Activated T-cell treated with anti-CD3 and anti-CD28 coated beads for 24 hours (primary cell): ENCODE measurements around the gene DOC2A.
"Not testable (repeated sequence)": the region's sequence is repeated elsewhere in the genome, so short reads cannot be mapped to it uniquely, and the experiment has no call there.

Source experiments
- DNase-seq: peaks from one replicate; pipeline ENCODE4 v3.0.0-alpha.2; 2020; ENCODE audit warnings: low read depth

The DOC2A gene

DNA sequence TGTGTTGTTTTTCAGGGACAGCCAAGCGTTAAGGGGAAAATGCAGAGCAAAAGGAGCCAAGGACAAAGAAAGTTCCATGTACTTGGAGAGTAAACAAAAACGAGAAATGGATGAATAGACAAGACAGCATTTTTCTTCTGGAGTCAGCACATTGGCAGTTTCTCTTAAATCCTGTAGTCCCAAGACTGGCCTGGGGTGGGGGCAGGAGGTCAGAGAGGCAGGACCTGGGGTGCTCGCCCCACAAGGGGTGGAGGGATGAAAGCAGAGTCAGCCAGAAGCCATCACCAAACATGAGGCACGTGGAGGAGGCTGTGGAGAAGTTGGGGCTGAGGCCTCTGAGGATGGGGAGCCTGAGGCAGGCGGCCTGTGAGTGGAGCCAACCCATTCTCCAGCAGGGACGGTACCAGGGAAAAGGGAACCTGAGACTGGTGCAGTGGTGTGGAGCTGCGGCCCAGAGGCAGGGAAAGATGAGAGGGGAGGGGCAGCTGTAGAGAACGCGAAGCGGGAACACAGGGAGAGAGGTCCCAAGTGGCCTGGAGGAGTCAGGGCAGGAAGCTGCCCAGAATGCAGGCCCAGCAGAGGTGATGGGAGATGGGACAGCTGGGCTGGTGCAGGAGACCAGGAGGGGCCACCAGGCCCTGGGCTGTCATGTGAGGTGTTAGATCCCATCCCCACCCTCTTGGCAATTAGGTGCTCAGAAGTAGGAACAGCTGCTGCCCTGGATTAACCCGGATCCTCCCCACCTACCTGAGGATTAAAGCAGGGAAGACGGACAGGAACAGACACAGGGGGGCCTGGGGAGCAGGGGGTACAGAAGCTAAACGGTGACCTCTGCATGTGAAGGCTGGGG is 17.0 kb upstream of the DOC2A start:
- no peak for DNase-seq

DNA sequence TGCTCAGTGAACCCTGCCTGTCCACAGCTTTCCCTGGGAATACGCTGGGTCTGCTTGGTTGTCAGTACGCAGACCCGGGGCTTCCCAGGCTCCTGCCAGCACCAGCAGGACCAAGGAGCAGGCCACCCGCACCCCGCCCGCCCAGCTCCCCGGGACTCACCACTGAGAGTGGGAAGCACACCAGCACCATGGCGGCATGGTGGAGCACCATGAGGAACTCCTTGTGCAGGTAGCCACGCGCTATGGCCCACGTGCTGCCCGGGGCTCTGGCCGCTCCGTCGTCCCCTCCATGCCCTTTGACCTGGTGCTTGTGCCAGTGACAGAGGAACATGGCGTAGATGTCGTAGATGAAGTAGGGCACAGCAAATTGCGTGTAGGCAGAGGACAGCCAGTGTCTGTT is 15.6 kb upstream of the DOC2A start:
- DNase-seq = no peak

DNA sequence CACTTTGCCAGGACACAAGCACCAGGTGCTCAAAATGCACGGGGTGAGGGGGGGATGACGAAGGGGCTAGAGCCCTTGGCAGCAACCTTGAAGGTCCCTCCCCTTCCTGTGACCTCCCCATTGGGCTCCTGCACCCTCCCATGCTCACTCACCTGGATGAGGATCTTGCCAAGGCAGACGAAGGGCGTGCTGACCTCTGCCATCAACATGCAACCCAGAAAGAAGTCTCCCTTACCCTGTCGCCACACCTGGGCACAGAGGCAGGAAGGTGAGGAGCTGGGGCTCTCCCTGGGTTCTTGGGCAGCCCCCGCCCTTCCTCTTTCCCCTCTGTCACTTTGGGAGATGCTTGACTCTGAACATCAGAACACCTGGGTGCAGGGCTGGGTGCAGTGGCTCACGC is 14.7 kb upstream of the DOC2A start:
- DNase-seq = no peak

DNA sequence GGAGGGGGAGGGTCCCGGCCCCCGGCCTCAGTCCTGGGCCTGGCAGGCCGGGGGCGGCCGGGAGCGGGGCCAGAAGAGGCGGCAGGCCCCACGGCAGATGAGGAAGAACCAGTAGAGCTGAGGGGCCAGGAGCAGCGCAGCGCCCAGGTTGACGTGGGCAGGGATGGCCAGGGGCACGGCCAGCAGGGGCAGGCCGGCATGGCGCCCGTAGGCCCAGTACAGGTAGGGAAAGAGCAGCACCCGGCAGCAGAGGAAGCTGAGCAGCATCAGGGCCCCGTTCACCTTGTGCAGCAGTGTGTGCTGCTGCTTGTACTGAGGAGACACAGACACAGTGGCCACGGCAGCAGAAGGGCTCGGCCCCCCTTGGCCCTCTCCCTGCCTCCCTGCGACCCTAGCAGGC is 14.3 kb upstream of the DOC2A start:
- no peak for DNase-seq

DNA sequence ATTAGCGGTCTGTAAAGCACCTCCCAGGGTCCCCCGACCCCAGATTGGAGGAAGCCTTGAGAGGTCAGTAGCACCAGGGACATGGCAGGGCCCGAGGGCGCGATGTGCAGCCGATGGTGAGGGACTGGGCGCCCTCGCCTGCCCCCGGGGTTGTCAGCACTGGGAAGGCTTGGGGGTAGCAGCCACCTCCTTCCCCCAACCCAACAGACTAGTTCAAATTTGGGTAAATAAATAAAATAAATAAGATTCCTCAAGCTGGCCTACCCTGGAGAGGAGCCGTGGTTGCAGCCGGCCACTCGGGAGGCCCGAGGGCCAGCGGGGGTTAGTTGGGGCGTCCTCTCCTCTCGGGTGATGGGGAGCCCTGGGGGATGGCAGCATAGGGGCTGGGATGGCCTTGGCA is 13.6 kb upstream of the DOC2A start:
- DNase-seq = no peak

DNA sequence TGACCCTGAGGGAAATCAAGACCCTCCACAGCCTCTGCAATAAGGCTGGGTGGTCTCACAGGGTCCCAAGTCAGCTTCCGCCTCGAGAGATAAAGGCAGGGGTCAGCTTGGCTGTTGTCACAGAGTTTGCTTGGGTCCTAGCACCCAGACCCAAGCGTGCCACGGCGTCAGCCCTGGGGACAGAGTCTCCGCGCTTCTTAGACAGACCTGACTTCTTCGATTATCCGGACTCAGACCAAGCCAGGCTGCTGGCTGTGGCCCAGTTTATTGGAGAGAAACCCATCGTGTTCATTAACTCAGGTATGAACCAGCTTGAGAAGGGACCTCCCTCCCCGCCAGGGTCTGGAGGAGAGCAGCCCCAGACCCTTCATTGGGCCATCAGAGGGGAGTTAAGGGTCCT is 12.8 kb upstream of the DOC2A start:
- DNase-seq = no peak

DNA sequence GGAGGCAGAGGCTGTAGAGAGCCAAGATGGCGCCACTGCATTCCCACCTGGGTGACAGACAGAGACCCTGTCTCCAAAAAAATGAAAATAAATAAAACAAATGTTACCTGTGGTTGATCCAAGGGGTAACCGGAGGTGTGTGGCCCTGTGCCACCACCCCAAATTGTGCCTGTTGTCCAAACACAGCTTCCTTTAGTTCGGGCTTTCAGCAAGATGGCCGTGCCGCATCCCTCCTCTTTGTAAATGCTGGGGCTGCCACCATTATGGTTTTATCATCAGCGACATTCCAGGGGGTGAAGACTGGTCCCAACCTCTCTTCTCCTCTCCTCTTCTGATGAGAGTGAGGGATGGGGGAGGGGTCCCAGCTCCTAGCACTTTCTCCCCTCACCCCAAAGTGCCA is 12.1 kb upstream of the DOC2A start, which contains the start of gene C16orf92:
Gene C16orf92 (plus strand): TSS at position 312 of the 400 bp plus-strand sequence. CDS start 143 bp downstream, outside the sequence.
- no peak for DNase-seq

DNA sequence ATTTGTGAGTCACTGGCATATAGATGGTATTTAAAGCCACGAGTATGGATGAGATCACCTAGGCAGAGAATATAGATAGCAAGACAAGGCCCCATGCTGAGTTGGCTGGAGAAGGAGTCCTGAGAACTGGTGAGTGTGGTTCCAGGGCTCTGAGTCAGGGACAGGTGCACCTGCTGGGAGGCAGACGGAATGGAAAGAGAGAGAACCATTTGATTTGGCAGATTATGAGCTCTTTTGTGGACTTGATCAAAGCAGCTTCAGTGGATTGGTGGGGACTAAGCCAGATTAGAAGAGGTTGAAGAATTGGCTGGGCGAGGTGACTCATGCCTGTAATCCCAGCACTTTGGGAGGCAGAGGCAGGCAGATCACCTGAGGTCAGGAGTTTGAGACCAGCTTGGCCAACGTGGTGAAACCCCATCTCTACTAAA is 7.9 kb upstream of the DOC2A start:
- DNase-seq = no peak

DNA sequence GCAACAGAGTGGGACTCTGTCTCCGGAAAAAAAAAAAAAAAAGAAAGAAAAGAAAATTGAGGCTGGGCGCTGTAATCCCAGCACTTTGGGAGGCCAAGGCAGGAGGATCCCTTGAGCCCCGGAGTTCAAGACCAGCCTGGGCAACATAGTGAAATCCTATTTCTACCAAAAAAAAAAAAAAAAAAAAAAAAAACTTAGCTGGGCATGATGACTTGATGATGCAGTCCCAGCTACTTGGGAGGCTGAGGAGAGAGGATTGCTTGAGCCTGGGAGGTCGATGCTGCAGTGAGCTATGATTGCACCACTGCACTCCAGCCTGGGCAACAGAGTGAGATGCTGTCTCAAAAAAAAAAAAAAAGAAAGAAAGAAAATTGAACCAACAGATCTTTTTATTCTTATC is 7.1 kb upstream of the DOC2A start:
- not testable (repeated sequence) for DNase-seq

DNA sequence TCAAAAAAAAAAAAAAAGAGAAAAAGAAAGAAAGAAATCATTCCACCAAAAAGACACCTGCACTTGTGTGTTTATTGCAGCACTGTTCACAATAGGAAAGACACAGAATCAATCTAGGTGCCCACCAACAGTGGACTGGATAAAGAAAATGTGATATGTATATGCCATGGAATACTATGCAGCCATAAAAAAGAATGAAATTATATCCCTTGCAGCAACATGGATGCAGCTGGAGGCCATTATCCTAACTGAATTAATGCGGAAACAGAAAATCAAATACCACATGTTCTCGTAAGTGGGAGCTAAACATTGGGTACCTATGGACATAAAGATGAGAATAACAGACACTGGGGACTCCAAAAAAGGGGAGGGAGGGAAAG is 6.4 kb upstream of the DOC2A start:
- no peak for DNase-seq

DNA sequence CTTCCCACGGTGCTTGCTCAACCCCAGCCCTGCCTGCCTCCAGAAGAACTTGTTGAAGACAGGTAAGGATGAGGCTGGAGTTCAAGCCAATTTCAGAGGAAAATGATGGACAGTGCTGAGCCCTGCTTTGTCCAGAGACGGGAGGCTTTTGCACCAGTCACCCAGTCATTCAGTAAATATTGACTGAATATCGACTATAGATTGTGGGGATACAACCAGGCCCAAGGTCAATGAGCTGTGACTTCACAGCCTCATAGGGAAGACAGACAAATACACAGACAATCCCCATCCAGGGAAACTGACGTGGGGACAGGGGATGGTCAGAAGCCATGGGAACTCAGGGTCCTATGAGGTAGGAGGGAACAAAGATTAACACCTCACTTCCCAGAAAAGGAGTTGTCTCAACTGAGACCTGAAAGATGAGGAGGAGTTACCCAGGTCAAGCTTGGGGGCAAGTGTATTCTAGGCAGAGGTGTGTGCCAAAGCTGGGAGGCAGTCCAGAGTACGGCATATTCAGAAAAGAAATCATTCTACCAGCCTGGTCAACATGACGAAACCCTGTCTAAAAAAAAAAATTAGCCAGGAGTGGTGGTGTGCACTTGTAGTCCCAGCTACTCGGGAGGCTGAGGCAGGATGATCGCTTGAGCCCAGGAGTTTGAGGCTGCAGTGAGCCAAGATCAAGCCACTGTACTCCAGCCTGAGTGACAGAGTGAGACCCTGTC is 5.9 kb upstream of the DOC2A start:
- DNase-seq = no peak

DNA sequence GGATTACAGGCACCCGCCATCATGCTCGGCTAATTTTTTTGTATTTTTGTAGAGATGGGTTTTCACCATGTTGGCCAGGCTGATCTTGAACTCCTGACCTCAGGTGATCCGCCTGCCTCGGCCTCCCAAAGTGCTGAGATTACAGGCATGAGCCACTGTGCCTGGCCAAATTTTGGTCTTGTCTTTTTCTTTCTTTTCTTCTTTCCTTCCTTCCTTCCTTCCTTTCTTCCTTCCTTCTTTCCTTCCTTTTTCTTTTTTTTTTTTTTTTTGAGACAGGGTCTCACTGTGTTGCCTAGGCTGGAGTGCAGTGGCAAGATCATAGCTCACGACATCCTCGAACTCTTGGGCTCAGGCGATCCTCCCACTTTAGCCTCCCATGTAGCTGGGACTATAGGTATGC is 4.6 kb upstream of the DOC2A start:
- not testable (repeated sequence) for DNase-seq

DNA sequence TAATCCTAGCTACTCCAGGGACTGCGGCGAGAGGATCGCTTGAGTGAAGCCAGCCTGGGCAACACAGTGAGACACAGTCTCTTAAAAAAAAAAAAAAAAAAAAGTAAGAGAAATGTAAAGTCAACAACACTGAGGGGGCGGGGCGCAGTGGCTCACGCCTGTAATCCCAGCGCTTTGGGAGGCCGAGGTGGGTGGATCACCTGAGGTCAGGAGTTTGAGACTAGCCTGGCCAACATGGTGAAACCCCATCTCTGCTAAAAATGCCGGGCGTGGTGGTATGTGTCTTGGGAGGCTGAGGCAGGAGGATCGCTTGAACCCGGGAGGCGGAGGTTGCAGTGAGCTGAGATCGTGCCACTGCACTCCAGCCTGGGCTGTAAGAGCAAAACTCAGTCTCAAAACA is 1.8 kb upstream of the DOC2A start:
- DNase-seq = not testable (repeated sequence)

DNA sequence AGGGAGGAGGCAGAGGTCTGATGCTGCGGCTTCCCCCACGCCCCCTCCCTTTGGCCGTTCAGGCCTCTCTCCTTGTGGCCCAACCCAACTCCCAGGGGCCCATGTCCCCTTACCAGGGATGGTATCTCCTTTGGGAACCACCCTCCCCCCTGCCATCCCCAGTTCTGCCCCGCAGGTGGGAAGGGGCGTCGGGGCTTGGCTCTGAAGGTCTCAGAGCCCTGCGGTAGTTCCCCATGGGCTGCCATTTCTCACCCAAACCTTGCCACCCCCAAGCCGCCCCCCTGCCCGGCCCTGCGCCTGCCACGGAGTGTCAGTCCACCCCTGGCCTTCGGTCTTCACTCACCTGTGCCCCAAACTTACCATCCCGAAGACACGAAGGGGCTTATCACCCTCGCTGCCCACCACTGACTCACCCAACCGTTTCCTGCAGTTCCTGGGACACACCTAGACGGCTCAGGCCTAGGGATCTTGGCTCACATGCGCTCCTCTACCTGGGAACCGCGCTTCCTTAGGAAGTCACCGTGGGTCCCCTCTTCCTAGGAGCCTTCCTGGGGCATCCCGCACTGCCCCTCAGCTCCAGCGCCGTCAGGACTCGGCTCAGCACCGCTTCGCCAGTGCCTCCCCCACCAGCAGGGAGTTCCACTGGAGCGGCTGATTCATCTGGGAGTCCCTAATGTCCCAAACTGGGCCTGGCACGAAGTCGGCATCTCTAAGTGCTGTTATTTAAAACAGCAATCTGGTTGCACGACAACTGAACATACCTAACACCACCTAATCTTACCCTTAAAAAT is 1.1 kb upstream of the DOC2A start:
- no peak for DNase-seq

DNA sequence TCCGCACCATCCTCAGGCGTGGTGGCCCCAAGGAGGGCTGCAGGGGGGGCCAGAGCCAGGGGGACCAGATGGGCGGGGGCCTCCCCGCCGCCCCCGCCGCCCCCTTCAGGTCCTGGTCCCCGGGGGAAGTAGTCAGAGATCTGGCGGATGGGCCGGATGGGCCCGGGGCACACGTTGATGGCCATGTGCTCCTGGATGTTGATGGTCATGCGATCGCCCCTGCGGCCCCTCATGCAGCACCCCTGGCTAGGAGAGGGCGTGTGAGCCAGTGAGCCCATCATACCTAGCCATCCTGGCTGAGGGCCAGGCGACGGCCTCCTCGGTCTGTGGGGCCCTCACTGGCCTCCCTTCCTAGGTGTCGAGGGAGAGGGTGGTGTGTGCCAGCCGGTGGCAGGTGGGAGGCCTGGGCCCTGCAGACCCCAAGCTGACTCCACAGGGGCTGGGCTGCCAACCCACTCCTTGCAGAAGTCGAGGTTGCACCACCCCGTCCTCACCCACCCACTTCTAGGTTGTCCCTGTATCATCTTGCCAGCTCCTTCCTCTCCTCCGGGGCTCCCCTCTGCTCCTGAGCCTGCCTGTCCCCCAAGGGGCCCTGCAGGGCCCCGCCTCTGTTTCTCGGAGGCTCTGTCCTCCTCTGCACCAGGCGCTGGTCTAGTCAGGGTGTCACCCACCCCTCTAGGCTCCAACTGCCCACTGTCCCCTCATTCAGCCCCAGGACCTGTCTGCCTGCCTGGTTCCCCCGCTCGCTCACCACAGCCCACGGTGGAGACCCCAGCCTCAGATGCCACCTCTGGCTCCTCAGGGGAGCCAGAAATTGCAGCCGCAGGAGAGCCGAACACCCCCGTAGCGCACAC is 610 bp downstream of the DOC2A start:
- no peak for DNase-seq

DNA sequence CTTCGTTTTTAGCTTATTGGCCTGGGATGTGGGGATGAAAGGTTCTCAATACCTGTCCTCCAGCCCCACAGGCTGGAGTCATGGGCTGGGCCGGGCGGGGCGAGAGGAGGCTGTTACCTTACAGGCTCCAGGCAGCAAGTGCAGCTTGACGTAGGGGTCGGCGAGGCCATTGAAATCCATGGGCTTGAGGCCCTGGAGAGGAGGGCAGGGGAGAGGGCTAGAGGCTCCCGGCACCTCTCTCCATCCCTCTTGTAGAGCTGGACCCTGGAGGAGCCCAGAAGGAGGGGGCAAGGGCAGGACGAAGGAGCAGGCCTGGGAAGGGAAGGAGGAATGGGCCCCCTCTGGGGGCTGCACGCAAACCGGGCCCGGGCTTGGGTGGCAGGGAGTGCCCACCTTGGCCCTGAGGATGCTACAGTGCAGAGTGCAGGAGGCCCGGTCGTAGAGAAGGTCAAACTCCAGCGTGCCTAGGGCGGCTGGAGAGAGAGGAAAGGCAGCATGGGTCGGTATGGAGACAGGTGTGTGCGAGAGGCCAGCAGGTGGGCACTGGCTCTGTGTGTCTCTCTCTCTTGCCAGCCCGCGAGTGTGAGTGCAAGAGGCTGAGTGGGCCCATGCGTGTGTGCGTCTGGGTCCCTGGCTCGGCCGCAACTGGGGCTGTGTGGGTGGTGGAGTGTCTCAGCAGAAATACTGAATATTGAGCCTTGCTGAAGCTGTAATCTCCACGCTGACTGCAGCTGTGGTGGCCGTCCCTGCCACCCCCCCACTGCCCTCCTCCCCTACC is 1.6 kb downstream of the DOC2A start:
- no peak for DNase-seq

DNA sequence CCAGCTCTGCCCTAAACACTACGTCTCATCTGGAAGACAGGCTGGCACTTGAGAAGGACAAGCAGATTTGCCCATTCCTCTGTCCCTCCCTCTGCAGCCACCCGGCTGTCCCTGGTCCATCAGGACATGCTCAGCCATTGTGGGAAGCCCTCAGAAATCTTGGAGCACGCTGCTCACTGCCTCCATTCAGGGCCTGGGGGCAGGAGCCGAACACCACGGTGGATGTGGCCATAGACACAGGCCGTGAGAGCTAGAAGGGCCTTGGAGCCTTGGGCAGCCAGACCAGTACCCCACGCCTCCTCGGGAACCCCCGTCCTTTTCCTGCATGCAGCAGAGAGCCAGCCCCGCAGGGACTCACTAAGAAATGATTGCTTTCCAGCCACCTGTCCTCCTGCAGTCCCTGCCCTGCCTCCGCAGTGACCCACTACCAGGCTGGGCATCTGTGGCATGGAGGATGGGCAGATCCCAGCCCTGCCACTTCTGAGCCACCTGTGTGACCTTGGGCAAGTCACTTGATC is 3.4 kb downstream of the DOC2A start:
- no peak for DNase-seq

DNA sequence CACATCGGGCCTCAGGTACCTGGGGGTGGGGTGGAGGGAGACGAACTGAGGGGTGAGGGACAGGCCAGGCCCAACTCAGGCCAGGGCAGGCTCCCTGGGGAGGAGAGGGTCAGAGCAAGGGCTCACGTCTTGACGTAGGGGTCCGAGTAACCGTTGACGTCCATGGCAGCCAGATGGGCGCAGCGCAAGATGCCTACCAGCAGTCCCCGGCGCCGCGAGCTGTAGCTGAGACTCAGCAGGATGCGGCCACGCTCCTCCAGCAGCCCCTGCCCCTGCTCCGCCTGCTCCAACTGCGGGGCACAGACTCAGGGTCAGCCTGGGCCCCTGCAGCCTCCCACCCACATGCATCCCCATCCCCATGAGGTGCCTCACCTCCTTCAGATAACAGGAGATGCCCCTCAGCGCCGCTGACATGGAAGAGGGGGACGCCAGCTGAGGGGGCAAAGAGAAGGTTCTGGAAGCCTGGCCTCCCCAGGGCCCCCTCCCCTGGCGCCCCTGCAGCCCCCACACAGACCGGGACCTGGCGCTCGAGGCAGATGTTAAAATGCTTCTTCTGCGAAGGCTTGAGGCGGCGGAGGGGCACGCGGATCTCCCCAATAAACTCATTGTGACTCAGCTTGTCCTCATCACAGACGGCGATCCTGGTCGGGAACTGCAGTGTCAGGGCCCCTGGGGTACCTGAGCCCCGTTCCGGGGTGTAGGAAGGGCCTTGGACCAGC is 4.0 kb downstream of the DOC2A start:
- DNase-seq = no peak

DNA sequence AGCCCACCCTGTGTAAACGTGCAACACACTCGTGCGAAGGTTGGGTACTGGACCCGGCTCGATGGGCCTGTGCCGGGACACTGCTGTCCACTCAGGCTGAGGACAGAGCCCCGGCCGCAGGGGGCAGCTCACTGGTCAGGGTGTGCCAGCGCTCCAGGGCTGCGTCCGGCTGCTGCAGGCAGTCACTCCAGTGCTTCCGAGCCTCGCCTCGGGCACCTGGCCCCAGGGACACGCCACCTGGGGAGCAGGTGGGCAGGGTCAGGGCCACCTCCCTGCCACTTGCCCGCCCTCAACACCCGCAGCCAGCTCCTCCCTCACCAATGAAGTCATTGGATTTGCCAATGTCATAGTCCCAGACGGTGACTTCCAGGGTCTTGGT is 4.7 kb downstream of the DOC2A start:
- DNase-seq = no peak
